ENCODE data around the gene TRAPPC5.

The TRAPPC5 gene

GRCh38 chr19:7701654-7702457, 21.2 kb downstream of the TRAPPC5 start, which contains the start of gene FCER2:
FCER2 (minus strand) TSS chr19:7702131; CDS start chr19:7699760, 2,371 bp downstream.
- no peak for DNase-seq

DNA sequence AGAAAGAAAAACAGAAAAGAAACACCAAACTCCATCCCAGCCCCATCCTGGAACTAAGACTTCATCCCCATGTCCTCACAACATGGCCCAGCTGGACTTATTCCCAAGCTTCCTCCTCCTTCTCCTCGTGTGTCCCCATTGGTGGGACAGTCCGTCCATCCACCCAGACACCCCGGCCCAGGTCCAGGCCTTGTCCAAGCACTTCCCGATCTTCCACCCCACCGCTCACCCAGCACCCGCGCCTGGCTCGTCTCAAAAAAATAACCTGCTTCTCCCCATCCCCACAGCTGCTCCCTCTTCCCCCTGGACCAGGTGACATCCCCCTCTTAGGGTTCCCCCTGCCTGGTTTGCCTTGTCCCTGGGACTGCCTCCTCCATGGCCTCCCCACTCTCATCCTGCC, 22.7 kb downstream of the TRAPPC5 start:
- DNase-seq: no peak

GRCh38 chr19:7704280-7705060, 23.8 kb downstream of the TRAPPC5 start:
- no peak for DNase-seq

DNA sequence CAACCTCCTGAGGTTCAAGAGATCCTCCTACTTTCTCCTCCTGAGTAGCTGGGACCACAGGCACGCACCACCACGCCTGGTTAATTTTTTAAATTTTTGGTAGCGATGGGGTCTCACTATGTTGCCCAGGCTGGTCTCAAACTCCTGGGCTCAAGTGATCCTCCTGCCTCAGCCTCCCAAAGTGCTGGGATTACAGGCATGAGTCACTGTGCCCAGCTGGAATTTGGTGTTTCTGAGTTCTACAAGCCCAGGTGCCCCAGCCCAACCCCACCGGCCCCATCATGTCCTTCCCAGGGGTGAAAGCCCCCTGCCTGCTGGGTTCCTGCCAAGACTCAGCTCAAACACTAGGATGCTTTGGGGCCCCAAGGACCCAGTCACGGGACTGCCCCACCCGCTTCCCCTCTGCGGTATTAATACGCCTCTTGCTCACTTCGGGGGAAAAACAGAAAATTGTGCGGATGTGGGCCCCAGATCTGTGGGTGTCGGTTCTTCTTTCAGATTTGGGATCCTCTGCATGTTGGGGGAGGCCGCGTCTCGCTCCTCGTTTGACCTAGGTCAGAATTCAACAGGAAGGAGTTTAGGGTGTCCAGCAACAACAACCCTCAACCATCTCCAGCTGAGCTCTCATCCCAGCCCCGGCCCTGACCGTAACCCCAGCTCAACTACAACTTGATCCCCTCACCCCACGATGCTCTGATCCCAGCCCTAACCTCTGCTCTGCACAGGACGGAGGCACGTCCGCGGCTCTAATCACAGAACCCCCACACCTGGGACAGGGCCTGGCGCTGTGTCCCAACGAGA, 25.0 kb downstream of the TRAPPC5 start:
- DNase-seq: no peak

DNA sequence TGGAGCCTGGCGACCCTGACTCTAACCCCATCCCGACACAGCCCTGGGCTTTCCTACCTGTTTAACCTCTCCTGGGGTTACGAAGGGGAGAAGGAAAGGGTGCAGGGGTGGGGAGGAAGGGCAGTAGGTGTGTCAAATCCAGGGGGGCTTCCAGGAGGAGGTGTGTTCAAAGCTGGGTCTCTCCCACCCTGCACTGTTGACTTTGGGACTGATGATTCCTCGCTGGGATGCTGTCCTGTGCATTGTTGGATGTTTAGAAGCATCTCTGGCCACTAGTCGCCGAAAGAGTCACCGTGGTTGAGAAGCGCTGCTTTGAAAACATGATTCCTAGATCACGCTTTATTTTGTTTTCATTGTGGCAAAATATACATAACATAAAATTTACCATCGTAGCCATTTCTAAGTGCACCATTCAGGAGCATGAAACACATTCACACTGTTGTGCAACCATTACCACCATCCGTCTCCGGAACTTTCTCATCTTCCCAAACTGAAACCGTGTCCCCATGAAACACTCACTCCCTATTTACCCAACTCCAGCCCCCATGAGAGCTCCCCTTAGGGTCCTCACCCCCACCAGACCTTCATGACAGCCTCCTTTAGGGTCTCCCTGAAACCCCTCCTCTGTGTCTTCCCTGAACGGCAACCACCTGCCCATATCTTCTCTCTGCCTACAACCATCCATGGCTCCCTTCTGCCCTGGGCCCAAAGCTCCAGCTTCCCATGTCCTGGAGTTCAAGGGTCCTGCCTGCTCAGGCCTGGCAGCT, 25.7 kb downstream of the TRAPPC5 start:
- DNase-seq: no peak

GRCh38 chr19:7706955-7707456, 26.4 kb downstream of the TRAPPC5 start:
- no peak for DNase-seq

- DNase-seq: no peak
Measured at GRCh38 chr19:7709932-7710460, 29.4 kb downstream of the TRAPPC5 start.

- DNase-seq: no peak
Measured at GRCh38 chr19:7710616-7711015, 30.0 kb downstream of the TRAPPC5 start.

GRCh38 chr19:7715671-7716070, 35.0 kb downstream of the TRAPPC5 start:
- no peak for DNase-seq

- no peak for DNase-seq
Measured at GRCh38 chr19:7716762-7717161, 36.1 kb downstream of the TRAPPC5 start.

DNA sequence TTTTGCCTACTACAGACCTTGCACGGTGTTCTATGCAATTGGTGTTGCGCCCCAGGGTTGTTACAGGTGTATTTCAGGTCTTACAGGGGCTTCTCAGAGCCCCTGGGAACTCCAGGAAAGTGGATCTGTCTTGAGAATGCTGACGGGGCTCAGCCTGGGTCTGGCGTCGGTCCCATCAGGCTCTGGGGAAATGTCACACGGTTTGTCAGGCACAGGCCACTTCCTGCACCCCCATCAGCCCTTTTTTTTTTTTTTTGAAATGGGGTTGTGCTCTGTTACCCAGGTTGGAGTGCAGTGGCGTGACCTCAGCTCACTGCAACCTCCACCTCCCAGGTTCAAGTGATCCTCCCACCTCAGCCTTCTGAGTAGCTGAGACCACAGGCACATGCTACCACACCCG, 38.0 kb downstream of the TRAPPC5 start:
- no peak for DNase-seq

DNA sequence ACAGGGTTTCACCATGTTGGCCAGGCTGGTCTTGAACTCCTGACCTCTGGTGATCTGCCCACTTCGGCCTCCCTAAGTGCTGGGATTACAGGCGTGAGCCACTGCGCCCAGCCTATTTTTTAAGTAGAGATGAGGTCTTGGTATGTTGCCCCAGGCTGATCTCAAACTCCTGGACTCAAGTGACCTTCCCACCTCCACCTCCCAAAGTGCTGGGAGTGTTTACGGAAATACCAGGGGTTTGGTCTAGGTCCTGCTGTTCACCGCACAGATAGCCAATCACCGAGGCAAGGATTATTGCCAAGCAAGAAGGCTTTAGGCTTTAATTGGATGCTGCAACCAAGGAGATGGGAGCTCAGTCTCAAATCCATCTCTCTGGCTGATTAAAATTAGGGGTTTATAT, 39.7 kb downstream of the TRAPPC5 start:
- DNase-seq: no peak

DNA sequence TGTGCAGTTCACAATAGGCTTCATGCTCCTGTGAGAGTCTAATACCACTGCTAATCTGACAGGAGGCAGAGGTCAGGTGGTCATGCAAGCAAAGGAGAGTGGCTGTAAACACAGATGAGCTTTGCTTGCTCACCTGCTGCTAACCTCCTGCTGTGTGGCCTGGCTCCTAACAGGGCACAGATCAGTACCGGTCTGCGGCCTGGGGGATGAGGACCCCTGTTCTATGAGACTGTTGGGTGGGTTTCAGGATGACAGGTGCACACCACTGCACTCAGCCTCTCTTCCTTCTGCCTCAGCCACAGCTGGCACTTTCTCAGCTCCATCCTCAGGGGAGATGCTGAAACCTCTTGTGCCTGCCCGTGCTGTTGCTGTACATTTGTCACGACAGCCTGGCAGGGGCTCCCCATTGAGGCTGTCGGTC, 41.6 kb downstream of the TRAPPC5 start:
- DNase-seq: no peak

DNA sequence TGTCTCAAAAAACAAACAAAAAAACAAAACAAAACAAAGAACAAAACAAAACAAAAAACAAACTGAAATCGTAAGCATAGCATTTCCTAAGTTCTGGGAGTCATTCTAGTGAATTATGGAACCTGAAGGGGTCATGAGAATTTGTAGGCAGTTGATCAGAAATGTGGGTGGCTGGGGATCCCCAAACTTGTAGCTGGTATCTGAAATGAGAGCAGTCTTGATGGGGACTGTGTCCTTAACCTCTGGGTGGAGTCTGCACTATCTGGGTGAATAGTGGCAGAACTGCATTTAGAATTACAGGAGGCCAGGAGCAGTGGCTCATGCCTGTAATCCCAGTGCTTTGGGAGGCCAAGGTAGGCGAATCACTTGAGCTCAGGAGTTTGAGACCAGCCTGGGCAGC, 45.2 kb downstream of the TRAPPC5 start:
- no peak for DNase-seq

DNA sequence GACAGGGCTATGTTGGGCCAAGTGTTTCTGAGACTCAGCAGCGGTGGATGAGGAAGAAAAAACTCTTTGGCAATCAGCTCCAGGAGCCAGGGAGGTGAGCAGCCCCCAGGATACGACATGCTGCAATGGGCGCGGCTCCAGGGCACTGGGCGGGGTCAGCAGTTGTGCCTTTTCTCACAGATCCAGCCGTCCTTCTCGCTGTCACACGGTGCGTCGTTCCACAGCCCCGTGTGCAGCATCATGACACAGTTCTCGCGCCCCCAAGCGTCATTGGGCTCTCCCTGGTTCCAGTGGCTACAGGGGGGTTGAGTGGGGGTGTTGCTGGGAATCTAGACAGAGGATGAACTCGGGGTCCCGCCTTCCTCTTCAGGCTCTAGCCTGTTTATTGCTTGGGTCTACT, 48.6 kb downstream of the TRAPPC5 start:
- DNase-seq: no peak

GRCh38 chr19:7729831-7730285, 49.2 kb downstream of the TRAPPC5 start:
- DNase-seq: no peak

GRCh38 chr19:7730286-7731217, 49.9 kb downstream of the TRAPPC5 start:
- no peak for DNase-seq

DNA sequence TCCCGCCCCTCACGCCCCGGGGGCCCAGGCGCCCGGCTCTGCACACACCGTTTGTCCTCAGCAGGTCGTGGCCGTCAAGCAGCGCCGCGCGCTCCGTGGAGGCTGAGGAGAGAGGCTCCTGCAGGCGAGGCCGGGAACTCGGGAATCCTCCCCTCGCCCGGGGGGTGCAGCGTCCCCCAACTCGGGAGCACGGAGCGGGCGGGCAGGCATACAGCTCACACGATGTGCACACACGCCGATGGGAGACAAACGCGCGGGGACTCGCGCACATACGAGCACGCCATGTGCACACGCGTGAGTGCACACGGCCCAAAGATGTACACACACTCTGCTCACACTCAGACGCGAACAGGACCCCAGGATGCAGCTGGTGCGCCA, 50.6 kb downstream of the TRAPPC5 start:
- DNase-seq: no peak

DNA sequence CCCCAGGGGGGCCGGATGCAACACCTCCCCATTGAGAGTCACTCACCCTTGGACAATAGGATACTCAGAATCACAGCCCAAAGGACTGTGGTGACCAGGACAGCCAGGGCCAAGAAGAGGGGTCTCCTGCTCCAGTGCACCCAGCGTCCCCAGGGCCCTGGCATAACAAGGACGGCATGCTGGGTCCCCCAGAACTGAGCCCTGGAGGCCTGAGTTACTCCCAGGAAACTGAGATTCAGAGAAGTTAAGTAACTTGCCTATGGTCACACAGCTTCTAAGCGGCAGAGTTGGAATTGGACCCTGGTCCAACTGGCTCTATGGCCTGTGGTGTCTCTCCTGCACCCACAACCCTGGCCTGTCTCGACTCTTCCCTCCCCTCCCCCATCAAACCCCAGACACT, 51.0 kb downstream of the TRAPPC5 start:
- no peak for DNase-seq

GRCh38 chr19:7732045-7732444, 51.4 kb downstream of the TRAPPC5 start, which contains the start of gene CLEC4G:
CLEC4G (minus strand) TSS chr19:7732110; CDS start chr19:7732102, 8 bp downstream.
- DNase-seq: no peak

DNA sequence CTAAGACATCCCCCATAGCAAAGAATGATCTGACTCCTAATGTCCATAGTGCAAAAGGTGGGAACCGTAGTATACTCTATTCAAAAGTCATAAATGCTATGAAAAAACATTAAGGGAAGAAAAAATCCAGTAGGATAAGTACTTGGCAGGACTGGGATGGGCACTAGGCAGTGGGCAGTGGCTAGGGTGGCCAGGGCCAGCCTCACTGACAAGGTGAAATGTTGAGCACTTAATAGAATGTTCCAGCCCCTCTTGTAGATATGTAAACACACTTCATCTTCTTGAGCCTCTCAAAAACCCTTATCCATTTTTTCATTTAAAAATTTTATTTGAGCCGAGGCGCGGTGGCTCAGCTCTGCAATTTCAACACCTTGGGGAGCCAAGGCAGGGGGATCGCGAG, 52.7 kb downstream of the TRAPPC5 start:
- no peak for DNase-seq
